ENCODE data around the gene STAMBP.

The STAMBP gene

DNA sequence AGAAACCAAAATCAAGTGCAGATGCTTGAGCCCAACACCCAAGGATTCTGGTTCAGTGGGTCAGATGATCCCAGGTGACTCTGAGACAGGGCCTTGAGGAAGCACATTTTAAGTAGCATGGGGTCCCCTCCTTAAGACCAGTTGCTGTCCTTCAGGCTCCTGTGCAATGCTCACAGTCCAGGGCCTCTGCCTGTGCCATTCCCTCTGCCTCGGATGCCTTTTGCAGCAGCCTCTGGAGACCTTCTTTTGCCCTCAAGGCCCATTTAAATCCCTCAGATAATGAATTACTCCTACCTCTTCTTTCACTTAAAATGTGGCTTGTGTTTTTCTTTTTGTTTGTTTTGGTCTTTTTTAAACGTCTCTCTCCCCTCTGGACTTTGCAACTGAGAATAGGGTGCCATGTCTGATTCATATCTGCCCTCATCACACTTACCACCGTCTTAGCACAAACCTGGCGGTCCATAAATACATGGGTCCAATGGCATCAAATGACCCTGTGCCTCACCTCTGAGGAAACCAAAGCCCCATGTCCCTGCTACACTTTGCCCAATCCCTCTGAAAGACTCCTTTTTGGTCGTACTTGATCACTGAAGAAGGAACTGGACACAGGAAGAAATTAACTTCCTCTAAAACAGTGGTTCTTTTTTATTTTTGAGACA, 78.2 kb downstream of the STAMBP start:
- DNase-seq (ENCODE audit: low spot score) = no peak

DNA sequence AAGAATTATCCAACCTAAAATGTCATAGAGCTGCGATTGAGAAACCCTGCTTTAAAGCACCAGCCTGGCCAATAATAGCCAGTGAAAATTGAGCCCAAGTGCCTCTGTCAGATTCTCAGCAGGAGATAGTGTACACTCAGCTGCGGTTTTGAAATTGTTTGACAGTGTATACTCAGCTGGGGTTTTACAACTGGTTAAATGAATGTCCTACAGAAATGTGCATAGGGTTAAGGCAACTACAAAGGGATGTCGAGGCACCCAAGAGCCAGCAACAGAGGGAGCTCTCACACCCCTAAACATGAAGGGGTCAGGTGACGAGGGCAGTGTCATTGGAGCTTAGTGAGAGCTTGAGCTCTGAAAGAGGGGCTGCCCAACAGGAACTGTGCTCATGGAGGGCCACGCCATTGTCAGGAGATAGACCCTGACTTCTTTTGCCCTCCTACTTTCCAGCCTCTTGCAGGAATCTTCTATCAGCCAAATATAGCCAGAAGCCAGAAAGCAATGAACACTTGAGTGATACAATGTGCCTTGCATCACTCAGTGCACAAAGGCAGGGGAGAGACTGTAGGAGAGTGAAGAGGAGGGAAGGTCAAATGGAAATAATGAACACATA, 79.2 kb downstream of the STAMBP start:
- DNase-seq (ENCODE audit: low spot score) = peak; percentile 31

DNA sequence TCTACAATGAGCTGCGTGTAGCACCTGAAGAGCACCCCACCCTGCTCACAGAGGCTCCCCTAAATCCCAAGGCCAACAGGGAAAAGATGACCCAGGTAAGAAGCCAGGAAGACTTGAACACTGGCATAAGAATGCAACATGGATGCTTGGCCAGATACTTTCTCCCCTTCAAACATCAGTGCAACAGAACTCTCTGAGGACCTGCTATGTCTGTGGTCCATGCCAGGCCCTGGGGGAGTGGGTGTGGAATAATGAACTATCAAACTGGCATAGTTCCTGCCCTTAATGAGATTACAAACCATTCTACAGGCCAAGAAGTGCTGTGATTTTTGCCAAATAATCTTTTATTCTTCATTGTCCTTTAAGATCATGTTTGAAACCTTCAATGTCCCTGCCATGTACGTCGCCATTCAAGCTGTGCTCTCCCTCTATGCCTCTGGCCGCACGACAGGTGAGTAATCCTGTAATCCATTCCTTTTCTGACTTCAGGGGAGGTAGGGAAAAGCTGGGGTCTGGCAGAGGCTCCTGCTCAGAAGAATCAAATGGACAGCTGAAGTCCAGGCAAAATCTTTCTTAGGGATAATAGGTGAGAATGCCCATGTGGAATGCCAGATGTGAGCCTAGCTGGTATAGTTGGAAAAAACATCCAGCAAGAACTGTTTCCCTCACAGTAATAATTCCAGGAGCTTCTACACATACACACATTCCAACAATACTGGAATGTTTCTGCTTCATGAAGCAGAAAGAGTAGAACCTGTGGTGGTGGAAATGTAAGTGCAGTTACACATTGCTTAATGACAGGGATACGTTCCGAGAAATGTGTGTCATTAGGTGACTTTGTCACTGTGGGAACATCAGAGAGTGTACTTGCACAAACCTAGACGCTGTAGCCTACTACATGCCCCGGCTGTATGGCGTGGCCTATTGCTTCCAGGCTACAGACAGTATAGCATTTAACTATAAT, 80.2 kb downstream of the STAMBP start:
- no peak for DNase-seq (ENCODE audit: low spot score)

DNA sequence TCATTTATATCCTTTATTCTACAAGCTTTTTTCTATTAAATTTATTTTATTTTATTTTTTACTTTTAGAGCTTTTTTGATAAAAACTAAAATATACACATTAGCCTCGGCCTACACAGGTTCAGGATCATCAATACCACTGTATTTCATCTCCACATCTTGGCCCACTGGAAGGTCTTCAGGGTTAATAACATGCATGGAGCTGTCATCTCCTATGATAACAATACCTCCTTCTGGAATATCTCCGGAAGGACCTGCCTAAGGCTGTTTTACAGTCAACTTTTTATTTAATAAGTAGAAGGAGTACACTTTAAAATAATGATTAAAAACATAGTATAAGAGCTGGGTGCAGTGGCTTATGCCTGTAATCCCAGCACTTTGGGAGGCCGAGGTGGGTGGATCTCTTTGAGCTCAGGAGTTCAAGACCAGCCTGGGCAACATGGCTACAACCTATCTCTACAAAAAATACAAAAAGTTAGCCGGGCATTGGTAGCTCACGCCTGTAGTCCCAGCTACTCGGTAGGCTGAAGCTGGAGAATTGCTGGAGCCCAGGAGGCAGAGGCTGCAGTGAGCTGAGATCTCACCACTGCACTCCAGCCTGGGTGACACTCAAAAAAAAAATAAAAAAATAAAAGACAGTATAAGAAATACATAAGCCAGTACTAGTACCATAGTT, 82.2 kb downstream of the STAMBP start:
- DNase-seq (ENCODE audit: low spot score) = no peak

DNA sequence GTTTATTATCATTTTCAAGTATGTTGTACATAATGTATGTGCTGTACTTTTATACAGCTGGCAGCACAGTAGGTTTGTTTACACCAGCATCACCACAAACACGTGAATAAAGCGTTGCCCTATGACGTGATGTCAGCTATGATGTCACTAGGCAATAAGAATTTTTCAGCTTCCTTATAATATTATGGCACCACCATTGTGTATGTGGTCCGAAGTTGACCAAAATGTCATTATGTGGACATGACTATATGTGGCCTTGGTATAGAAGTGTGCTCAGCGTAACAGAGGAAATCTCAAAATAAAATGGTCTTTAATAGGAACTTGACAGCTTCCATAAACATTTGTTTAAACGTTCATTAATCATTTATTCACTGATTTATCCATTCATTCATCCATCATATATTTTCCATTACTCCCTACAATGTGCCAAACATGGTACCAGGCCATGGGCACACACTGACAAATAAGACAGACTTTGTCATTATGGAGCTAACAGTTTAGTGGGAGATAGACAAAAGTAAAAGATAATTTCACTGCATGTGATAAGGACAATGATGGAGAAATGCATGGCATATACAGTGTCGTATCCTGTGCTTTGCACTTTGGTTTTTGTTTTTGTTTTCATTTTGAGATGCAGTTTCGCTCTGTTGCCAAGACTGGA, 82.9 kb downstream of the STAMBP start:
- DNase-seq (ENCODE audit: low spot score) = no peak

DNA sequence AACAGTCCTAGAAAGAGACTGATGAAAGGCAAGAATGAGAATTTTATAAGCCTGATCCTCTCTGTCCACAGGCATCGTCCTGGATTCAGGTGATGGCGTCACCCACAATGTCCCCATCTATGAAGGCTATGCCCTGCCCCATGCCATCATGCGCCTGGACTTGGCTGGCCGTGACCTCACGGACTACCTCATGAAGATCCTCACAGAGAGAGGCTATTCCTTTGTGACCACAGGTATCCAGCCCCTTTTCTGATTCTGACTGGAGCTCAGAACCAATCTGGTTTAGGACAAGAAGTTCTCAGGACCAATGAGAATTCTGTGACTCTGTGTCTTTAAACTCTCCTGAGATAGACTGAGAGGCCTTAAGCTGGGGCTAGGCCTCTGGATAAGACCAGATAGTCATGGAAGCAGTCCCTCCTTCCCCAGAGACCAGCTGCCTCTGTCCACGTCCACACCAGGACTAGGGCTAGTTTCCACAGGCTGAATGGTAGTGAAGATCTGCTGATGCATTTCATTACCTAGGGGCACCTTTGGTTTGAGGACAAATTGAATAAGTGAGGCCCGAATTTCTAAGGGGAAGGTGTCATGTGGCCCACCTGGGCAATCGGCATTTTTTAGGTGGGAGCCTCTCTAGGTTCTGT, 84.8 kb downstream of the STAMBP start:
- DNase-seq (ENCODE audit: low spot score) = no peak

DNA sequence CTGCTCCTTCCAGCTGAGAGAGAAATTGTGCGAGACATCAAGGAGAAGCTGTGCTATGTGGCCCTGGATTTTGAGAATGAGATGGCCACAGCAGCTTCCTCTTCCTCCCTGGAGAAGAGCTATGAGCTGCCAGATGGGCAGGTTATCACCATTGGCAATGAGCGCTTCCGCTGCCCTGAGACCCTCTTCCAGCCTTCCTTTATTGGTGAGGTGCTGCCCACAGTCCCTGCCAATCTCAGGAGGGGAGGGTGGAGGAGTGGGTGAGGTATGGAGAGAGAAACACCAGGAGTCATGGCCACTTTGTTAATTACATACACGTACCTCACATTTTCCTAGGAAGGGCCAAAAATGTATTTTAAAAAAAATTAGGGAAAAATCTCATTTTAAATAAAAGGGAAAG, 85.9 kb downstream of the STAMBP start:
- DNase-seq (ENCODE audit: low spot score) = no peak

DNA sequence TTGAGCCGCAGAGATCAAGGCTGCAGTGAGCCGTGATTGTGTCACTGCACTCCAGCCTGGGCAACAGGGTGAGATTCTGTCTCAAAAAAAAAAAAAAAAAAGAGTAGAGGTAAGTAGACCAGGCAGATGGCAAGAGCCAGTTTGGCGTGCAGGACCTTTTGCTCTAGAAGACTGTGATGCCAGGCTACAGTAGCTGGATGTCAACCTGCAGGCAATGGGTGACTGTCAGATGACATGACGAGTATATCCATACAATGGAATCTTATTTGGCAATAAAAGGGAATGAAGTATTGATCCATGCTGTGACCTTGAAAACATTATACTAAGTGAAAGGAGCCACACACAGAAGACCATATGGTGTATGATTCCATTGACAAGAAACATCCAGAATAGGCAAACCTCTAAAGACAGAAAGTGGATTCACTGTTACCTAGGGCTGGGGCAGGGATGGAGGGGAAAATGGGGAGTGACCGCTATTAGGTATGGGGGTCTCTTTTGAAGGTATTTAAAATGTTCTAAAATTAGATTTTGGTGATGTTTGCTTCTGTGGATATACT, 86.8 kb downstream of the STAMBP start:
- DNase-seq (ENCODE audit: low spot score) = no peak

DNA sequence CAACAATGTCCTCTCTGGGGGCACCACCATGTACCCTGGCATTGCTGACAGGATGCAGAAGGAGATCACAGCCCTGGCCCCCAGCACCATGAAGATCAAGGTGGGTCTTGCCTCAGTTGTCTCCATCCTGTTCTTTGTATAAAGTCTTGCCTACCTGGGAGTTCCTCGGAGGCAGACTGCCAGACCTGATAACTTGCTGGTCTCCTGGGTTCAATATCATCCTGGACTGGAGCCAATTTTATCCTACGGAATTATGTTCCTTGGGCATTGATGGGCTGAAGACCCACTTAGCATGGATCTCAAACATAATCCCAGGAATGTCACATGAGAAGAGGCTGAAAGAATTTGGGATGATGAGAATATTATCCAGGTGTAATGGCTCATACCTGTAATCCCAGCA, 87.9 kb downstream of the STAMBP start:
- no peak for DNase-seq (ENCODE audit: low spot score)

DNA sequence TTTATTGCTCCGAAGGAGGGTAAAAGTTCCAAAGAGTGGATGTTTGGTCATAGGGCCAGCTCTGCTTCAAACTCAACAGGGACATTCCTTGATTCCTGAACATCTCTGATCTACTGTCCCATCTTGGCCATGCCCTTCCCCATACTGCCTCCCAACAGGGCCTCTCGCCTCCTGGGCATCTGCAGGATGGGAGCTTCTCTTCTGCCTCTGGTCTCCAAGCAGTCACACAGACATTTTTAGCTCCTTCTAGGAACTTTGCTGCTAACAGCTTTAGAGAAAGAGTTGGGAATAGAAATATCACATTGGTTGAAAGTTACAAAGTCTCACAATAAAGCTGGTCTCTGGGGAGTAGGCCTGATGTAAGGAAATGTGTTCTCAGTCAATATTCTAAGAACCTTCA, 88.5 kb downstream of the STAMBP start:
- DNase-seq (ENCODE audit: low spot score) = no peak

DNA sequence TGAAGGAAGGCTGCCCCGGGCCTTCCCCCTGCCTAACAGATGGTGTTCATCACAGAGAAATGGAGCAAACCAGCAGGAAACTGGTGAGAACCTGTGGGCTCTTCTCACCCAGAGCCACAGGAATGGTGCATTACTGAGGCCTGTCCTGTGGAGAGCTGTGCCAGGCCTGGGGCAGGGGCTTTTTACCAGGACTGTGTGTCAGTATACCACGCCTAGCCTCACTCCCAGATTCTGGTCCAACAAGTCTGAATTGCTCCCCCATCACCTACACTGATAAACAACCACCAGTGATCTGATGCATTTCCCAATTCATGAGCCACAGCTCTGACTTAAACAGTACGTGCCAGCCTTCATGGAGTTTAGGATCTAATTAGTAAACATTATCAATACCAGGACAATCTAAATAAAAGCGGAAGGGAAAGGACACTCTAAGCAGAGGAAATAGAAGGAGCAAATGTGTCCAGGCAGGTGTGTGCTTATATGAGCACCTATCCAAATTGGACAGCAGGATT, 89.0 kb downstream of the STAMBP start:
- no peak for DNase-seq (ENCODE audit: low spot score)

DNA sequence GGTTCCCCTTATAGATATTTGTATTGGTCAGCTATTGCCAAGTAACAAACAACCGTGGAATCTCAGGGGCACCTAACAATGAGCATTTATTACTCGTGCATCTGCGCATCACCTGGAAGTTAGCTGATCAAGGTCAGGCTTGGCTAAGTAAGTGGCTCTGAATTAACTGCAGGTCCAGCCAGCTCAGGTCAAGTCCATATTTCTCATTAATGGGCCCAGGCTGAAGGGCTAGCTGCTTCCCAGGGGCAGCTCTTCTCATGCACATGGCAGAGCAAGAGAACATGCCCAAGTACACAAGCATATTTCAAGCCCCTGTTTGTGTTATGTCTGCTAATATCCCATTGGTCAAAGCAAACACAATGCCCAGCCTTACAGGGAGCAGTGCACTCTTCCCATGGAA, 90.1 kb downstream of the STAMBP start:
- no peak for DNase-seq (ENCODE audit: low spot score)

DNA sequence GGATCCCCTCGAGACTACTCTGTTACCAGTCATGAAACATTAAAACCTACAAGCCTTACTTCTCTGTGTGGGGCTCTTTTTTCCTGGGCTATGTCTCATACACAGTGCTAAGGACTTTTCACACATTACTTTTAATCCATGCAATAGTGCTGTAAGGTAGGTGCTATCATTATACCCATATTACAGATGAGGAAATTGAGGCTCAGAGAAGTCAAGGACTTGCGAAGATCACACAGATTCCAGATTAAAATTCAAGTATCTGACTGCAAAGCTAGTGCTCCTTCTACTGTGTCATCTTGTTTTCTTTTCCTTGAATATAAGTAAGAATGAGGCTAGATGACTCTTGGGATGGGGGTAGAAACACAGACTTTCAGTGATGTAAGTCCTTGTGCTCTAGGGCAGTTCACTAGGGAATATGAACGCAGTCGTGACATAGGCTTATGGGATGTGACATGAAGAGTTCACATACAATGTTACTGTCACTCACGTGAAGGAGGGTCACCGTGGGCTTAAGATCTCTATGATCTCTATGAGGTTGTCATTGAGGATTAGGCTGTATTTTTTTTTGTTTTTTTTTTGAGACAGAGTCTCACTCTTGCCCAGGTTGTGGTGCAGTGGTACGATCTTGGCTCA, 91.0 kb downstream of the STAMBP start:
- no peak for DNase-seq (ENCODE audit: low spot score)

DNA sequence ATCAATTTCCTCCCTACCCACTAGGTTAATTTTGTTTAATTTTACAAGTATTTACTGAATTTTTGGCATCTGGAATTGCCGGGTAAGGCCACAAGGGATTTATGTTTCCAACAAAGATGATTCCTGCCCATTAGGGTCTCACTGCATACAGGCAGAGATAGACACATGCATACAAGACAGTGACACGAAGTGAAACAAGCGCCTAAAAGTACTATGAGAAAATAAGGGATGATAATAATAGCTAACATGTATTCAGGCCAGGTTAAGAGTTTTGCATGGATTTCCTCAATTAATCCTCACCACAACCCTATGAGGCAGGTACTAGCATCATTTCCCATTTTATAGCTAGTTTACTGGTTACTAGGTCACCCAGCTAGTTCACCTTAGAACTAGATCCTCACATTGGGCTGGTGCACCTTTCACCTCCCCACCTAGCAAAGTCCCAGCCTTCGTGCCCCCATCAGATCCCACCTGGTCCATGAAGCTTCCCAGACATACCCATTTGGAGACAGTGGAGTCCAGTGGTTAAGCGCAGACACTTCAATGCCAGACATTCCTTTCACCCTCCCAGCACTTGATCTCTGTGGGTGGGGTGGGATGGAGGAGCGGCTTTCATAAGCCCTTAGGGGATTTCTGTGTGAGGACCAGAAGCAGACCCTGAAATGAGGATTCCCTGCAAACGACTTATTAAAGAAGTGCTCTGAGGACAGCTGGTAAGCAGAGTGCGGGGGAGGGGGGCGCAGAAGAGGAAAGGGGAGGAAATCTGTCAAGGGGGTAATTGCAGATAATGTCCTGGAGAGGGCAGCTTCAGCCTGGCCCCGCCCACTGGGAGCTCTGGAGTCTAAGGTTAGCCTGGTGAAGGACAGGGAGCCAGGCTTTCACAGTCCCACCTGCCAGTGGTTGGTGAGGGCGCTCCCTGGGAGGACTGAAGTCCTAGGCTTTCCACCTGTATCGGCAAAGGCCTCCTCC, 92.1 kb downstream of the STAMBP start:
- peak; percentile 40 for DNase-seq (ENCODE audit: low spot score)

DNA sequence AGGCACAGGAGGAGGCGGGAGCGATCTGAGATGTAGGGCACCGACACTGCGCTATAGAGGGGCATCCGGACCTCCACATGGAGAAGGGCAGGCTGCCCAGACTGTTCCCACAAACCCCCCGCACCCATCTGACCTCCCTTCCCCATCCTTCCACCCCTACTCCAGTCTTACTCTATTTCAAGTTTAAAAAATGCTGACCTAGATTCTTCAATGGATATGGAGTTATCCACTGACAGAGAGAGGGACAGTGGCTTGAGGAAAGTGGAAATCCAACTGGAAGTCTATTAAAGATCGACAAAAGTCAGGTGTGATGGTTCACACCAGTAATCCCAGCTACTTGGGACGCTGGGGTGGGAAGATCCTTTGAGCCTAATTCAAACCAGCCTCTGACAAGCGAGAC, 92.8 kb downstream of the STAMBP start:
- no peak for DNase-seq (ENCODE audit: low spot score)

DNA sequence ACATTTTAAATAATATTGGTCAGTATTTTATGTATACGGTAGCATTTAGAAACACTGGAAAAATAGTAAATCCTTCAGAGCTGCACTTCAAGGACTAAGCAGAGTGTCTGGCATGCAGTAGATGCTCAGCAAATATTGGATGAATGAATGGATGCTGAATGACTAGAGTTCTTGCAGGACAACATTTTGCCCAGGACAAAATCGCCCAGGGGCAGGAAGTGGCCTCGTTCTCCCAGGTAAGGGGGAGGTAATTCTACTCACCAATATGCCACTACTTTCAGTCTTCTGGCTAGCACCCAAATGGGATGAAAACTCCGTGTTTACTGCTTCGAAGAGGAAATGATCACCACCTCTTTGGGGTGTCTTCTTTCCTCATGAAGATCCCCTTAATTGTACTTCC, 93.9 kb downstream of the STAMBP start:
- DNase-seq (ENCODE audit: low spot score) = no peak

All from RKO (cell line).